Measurements from ENCODE around the gene RRP9.

- no peak for TF ChIP-seq POLR2A (IDR thresholded peaks at IDR 0.05)
- TF ChIP-seq CTCF (IDR thresholded peaks at IDR 0.05), result no peak
- TF ChIP-seq POLR2AphosphoS5 (IDR thresholded peaks at IDR 0.05; ENCODE audit: insufficient read depth in 1 of 2, low read depth in 1 of 2), result no peak
Observed at GRCh38 chr3:51977446-51978142, 35.9 kb upstream of the RRP9 start.
